Renal pelvis (tissue), 4 donors: ENCODE measurements around the gene ZFHX3. TPM values are rescaled to one million over a fixed set of nuclear protein-coding genes. Genes with fewer than 3 reads are reported as not detected.

Experiments
- DNase-seq: peaks from one replicate; pipeline ENCODE4 v3.0.0-alpha.2; 2013
- polyA plus RNA-seq, 3 donors: library from polyadenylated mRNA; unstranded; fragments of 120-200 nt; gene quantifications; one replicate each; pipeline ENCODE4 v1.2.1, GENCODE V29; 2013; ENCODE audit not compliant: insufficient read length in 3 of 3

ZFHX3 gene
- polyA plus RNA-seq, 3 donors: 17.6 to 24.2 (median 23.3) TPM

DNA sequence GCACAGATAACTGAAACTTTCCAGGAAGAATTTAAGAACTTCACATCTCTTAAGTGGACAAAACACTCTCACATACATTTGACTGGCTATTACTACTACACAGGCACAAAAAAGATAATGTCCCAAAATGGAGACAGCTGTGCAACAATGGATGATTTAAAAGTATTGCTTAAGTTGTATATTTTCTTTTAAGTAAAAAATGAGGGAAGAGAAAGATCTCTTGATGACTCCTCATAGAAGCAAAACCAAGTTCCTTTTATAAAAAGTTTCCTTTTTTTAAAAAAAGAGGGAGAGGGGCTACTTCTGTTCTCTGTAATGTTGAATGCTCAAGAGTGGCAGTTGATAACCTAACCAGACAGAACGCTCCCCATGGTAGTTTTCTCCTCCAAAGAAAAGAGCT lies 195.5 kb downstream of the ZFHX3 start:
- DNase-seq: no peak

DNA sequence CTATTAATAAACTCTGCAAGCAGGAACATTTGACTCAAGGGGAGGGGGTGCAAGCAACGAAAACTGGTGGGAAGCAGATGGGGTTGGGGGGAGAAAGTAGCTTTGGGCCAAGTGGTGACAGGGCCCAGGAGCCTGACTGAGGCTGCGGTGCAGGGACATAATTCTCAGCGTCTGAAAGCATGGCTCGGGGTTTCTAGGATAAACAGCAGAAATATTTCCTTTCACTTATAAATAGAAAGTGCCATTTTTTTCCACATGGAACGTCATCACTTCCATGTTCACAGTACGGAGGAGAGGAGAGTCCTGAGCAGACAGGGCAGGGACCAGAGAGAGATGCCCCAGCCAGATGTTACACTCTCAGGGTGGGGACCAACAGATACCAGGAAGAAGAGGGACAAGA lies 197.1 kb downstream of the ZFHX3 start:
- DNase-seq: peak; percentile 52

DNA sequence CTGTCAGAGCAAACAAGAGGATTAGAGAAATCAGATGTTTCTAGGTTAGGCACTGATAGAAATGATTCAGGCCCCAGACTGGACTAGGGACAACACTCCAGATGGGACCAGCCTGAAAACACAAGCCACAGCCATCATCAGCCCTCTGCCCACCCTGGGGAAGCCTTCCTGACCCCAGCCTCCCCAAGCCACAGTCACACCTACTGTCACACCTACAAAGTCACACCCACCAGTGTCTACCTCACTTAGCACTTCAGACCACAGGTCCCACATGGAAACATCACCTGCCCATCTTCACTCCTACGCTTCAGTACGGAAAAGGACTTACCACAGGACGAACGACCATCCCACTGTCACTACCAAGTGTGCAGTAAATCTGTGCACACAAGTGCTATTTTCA lies 197.9 kb downstream of the ZFHX3 start:
- no peak for DNase-seq

DNA sequence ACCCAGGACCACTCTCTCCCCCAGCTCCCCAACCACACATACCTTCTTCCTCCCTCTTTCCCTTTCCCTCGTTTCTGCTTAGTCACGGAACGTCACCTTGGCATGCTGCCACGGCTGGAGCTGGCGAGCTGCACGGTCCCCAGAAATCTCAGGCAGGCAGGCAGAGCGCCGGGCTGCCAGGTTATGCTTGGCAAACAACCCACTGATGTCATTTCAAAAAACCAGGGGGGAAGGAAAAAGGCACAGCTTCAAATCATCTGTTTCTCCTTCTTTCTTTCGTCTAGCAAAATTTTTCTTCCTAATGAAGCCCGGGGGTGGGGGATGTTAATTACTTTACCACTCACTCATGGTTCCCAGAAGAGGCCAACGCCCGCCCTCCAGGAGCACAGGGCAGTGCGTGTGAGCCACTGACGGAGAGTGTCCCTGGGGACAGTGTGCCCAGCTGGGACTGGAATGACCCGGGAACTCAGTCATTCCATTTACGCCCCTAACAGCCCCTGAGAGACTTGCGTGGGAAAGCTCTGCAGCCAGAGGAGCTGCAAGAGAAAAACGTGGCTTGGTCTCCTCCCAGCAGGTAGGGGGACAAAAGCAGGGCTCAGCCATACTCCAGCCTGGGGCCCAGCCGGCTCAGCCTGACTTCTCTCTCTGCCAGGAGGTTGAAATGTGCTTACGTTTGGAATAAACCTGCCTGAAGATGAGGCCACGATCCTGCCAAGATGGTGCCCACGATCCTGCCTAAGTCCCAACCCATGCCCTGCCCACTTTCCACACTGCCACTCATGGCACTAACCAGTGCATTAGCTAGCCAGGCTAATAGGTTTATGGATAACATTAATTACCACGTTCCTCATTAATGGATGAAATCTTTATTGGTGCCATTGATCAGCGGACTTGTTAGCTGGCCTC lies 198.9 kb downstream of the ZFHX3 start:
- DNase-seq: peak; percentile 84

DNA sequence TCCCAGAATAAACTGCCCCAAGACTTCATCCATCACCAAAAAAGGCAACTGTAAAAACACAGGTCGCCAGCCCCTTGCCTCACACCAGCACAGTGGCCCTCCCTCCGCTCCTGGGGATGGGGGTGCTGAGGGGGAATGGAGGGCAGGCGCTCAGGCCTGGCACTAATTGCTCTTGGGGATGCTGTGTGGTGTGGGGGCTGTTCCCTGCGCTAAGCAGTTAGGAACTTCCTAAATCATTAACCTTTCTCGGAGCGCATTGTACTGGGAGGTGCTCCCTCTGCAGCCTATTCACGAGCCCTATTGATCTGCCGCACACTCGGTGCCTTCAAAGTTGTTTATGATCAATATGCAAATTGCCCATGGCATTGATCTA lies 199.9 kb downstream of the ZFHX3 start:
- DNase-seq: no peak

DNA sequence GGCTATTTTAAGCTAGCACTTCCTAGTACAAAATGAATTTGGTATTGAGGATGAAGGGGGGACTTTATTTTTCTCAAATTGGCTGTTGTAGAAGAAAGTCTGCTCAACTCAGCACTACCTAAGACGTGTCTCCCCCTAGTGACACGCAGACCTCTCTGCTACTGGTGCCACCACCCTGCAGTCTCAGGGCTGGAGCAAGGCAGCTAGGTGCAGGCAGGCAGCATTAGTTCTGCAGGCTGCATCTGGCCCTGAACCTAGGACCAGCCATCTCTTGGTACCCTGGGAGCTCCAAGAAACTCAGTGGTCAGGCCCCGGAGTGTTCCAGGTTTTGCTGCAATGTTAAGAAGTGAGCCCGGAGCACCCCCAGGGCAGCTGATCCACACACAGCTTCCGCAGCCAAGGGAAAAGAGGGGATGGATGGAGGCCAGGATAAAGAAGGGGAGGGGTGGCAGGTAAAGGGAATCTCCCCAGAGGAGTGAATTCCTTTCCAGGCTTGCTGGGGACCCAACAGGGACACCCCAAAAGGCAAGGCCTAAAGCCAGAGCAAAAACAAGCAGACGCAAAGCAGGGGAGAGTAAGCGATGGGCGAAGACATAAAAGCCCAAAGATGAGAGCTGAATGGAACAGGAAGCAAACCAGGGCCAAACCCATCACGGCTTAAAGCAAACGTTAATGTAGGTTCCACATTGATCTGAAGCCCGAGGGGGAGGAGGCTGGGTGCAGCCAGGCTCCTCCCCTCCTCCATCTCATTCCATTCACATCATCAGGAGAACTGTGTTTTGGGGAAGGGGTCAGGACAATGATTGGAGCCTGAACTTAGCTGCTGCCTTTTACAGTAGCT lies 200.5 kb downstream of the ZFHX3 start:
- DNase-seq: no peak

DNA sequence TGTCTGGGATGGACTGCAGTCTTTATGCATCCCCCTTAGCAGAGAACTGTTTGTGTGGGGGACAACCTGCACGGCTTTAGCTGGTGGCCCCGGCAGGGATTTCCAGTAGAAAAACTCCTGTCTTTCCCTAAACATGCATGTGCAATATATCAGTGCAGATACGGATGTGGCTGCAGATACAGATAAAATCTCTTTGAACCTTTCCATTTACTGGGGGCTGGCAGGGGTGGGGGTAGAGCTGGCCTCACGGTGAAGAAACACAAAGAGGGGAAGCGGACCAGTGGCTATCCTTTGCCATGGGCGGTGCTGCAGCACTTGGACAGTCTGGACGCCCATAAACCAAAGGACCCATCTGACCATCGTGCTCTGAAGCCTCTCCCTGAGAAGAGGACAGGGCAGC lies 201.3 kb downstream of the ZFHX3 start:
- no peak for DNase-seq

DNA sequence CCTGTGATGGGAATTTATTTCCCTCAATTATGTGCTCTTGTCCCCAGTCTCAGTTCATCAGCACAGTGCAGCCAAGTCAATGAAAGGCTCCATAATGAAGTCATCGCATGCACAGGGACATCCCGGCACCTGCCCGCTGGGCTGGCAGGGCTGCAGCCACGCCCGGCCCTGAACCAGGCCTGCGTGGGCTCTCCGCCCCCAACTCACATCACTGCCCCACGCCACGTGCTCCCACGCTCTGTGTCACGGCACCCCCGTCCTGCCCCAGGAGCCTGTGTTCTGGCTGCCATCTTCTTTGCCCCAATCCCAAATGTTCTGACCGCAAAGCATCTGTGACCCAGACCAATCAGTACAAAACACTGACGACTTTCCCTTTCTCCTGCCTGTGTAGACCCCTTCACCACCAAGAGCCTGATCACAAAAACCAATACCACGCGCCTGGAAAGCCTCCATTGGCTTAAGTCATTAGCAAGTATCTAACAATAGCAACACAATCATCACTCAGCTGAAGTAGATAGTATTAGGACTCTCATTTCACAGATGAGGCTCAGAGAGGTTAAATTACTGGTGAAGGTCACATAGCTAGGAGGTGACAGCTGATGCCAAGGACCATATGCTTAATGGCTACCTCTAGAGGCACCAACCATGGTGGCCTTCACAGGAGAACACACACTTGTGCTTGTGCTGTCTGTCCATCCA lies 202.5 kb downstream of the ZFHX3 start:
- DNase-seq: no peak

DNA sequence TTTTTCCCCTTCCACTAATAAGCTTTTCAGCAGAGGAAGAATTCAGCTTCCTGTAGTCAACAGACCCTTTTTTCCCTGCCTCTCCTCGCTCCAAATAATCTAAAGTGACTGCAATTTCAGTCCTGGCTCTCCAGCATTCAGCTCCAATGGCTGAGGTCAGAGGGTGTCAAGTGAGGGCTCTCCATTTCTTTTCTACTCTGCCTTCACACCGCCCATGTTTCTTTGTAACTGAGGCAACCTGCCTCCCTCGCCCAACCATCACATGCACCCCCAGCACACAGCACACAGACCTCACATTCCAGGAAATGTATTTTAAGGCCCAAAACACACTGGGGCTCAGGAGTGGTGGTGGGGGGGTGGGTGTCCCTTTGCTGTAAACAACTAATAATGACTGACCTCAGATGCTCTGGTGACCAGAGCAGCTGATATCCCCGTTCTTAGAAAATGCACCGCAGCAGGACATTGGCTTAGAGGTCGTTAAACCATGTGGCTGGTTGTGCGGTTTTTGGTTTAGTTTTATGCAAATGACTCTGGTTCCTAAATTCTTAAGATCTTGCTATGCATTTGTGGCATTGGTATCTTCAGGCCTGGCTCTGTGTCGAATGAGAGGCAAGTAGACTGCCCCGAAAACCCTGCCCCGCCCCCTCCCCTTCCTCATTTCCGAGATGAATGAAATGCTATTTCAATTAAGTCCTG lies 203.6 kb downstream of the ZFHX3 start:
- no peak for DNase-seq

DNA sequence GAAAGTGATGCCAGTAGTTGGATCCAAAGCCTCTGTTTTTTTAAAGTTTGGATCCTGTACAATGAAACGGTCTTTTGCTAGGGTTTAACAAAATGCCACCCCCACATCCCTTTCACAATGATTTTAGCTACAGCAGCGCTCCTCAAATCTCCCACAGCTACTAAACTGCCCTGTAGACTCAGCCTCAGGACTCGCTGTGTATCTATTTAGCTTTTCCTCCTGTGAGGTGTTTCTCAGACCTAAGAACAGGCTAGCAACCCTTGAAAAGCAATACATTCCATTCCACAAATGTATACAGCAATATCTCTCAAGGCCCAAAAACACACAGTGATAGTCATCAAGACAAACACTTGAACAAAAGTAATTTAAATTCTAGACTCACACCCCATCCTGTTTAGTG lies 206.4 kb downstream of the ZFHX3 start:
- no peak for DNase-seq

DNA sequence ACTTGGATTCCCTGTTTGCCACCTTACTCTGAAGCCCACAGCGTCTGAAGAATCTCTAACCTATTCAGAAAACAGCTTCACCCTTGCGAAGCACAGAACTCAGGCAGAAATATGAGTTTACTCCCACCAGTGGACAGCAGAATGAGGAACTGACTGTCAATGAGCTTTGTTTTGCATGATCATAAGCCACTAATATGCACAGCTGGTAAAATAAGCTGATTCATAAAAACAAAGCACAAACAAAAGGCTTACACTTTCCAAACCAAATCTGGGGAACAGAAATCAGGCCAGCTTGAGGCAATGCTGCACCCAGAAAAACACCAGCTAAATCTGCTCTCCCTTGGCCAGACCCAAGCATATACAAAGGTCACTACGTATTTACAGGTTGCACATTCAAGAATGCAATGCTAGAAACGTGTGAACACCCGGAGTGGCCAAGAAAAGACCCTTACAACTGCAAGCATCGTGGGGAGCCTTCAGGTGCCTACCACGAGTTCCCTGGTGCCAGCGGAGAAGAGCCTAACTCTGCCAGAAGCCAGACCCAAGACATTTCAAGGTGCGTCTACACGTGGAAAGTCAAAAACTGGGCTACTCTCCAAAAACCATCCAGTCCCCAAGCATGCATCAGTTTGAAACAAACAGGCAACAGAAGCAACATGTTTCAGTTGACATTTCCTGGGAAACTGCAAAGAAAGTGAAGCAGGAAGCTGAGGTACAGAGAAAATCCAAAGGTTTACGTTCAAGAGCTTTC lies 207.1 kb downstream of the ZFHX3 start:
- no peak for DNase-seq

DNA sequence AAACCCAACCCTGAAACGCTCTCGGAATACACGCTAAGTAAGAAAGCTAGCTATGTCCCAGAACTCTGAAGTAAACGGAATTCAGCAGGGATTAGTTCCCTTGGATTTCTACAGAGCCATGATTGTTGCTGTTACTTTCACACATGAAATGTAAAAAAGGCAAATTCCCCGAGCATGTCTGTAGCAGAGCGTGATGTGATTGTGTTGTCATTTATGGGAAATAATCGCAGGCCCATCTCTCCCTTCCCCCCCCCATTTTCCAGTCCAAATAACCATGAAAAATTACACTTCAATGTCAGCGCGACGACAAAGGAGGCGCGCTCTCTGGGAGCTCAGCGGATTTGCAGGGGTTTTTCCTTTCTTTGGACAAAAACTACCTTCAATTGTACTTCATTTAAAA lies 209.0 kb downstream of the ZFHX3 start:
- no peak for DNase-seq

DNA sequence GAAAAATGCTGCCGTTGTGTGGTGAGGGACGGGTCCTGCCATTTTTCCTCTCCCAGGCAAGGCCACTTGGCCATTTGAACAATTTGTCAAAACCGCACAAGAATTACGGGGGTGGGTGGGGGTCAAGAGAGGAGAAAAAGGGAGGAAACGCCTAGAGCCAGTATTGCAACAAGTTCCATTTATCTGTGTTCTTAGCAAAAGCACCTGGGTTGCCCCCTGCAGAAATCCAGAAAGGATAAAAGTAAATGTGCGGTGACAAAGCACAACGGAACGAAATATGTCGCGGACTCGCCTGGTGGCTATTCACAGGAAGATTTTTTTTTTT lies 209.4 kb downstream of the ZFHX3 start:
- DNase-seq: no peak

DNA sequence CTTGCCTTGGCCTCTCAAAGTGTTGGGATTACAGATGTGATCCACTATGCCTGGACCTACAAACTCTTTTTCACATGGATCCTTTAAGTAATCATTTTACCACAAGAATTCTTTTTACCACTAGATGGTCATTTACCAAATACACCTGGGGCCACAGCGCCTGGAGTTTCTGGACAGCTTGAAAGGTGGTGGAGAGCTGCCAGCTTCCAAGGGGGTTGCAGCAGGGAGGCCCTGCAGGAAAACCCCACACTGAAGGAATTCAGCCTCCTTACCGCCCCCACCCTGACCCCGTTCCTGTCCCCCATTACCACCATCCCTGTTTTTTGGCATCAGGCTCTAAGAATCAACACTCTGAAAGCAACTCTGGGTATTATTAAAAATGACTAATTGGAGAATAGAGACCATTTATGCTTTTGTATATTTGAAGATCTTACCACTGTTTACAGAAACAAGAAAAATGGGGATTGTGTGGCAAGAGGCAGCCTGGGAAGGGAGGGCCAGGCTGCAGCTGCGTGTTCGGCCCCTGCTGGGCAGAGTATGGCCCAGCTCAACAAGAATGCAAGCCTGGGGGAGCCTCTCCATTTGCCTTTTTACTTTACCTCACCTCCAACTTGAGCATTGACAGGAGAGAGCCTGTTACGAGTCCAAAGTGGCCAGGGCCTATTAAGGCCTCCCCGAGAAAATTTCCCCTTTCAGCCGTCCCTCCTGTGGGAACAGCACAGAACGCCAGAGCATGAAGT lies 209.9 kb downstream of the ZFHX3 start:
- DNase-seq: no peak

DNA sequence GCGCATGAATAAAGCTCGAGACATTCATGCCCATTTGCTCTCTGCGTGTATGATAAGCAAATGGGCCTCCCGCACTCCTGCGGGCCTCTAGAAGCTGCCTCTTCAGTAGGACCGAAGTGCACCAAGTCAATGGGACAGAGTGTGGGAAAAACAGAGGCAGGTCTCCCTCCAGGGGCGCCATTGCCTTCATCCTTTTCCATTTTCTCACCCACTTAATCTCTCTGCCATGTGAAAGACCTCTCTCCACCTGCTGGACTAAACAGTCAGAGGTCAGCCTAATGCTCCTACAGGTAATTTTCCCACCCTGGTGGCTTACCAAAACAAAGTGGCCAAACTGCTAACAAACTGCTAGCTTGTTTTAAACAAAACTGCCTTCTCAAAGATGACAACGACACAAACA lies 210.9 kb downstream of the ZFHX3 start:
- no peak for DNase-seq

DNA sequence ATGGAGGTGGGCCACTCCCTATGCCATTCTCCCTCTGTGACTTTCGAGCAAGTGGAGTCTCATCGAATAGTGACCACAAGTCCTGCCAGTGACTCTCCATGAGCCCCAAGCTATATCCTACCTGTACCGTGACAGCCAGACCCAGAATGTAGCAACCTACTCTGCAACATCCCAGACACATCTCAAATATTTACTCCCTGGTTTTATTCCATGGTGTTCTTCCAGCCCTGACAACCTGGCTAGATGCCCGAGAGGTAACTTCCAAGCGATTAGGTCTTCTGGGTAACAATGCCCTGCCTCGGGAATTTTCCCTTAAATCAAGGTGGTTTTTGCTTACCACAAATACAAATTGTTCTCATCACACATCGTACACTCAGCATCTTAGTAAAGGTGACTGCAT lies 211.7 kb downstream of the ZFHX3 start:
- no peak for DNase-seq

DNA sequence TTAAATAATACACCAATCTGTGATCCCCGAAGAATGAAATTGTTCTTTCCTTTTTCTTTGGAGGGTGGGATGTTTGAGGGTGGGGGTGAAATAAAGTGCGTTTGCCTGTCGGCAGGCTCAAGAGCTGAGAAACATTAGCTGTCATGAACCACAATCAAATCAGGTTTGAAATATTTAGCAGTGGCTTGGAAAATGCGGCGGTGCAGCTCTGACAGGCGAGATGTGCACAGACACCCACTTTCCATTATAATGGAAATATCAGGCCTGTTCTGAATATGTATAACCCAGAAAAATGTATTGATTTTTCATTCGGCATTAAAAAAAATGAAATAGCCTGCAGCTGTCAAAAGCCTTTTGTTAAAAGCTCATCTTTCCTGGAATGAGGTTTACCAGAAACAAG lies 212.8 kb downstream of the ZFHX3 start:
- no peak for DNase-seq

DNA sequence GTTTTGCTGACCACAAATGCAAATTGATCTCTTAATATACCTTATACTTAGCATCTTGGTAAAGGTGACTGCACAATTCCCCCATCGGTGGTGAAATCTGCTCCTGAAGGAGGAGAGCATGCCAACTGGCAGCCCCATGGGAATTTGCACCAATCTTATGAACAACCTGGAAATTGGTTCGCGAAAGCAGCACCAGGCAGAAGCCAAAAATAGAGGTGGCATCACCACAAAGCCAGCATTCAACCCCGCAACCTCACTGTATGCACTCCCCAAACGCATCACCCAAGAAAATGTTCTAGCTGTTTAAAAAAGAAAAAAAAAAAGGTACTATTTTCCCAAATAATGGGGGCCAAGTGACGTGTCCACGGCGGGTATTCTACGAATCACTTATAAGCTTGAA lies 213.4 kb downstream of the ZFHX3 start:
- DNase-seq: no peak

DNA sequence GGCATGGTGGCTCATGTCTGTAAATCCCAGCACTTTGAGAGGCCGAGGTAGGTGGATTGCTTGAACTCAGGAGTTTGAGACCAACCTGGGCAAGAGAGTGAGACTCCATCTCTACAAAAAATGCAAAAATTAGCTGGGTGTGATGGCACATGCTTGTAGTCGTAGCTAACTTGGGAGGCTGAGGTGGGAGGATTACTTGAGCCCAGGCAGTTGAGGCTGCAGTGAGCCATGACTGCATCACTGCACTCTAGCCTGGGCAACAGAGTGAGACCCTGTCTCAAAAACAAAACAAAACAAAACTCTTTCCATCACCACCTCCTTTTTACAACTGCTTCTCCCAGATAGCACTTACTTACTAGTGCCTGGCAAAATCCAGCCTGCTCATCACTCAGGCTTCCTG lies 214.0 kb downstream of the ZFHX3 start:
- DNase-seq: no peak

DNA sequence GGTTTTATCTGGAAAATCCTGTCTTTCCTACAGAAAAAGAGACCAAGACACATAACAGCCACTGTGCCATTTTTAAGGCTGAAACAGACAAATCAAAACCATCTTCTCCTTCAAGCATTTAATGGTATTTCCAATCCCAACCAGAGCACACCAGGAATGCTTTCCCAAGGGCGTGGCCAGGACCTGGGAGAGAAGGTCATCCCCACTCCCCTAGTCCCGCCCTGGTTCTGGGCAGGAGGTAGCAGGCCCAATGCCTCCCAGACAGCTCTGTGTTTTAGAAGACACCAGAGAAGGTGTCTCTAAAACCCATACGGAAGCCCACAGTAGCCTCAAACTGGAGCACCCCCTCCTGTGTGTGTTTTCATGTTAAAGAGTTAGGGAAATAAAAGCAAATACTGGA lies 214.4 kb downstream of the ZFHX3 start:
- DNase-seq: no peak
